ENCODE measurements around the gene NCLN.

GRCh38 chr19:3145909-3146676, 39.6 kb upstream of the NCLN start:
- TF ChIP-seq POLR2A (IDR thresholded peaks at IDR 0.05), result no peak
- TF ChIP-seq, protein P1, sequence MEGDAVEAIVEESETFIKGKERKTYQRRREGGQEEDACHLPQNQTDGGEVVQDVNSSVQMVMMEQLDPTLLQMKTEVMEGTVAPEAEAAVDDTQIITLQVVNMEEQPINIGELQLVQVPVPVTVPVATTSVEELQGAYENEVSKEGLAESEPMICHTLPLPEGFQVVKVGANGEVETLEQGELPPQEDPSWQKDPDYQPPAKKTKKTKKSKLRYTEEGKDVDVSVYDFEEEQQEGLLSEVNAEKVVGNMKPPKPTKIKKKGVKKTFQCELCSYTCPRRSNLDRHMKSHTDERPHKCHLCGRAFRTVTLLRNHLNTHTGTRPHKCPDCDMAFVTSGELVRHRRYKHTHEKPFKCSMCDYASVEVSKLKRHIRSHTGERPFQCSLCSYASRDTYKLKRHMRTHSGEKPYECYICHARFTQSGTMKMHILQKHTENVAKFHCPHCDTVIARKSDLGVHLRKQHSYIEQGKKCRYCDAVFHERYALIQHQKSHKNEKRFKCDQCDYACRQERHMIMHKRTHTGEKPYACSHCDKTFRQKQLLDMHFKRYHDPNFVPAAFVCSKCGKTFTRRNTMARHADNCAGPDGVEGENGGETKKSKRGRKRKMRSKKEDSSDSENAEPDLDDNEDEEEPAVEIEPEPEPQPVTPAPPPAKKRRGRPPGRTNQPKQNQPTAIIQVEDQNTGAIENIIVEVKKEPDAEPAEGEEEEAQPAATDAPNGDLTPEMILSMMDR (IDR thresholded peaks at IDR 0.05), result no peak
